C4-2B (cell line): ENCODE data around the gene BEND7.

Experiments
- H3K27ac ChIP-seq: fragments of 450-650 bp; 2 replicates; pipeline ENCODE4 v1.5.1; 2017
- CTCF ChIP-seq: fragments of 450-650 bp; conservative IDR thresholded peaks from 2 replicates; pipeline ENCODE4 v1.5.1; 2017; ENCODE audit warnings: mild to moderate bottlenecking
- ZFX ChIP-seq: fragments of 450-650 bp; IDR thresholded peaks from 2 replicates; pipeline ENCODE4 v1.6.1; 2017

The BEND7 gene

GRCh38 chr10:13505052-13505680, 23.6 kb downstream of the BEND7 start:
- TF ChIP-seq CTCF, result no peak
- no peak for TF ChIP-seq ZFX
- H3K27ac ChIP-seq, result peak overlapping the region; percentile 37

GRCh38 chr10:13503745-13504463, 24.9 kb downstream of the BEND7 start:
- TF ChIP-seq CTCF, result no peak
- no peak for TF ChIP-seq ZFX
- H3K27ac ChIP-seq, result peak overlapping the region; percentile 55

DNA sequence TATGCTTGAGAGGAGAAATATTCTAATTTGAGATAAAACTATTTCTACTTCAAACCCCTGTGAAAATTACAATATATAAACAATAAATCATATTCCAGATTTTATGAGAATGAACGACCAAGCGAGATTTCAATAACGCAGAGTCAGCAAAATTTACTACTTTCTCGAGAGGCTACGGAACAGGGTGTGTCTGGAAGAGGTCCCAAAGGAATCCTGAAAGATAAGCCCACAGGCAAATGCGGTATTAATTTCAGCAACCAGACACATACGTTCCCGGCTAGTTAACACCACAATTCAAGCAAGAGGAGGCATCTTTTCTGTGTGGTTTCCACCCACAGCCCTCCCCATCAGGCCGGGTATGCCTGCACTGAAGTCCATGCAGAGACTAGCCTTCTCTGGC, 26.4 kb downstream of the BEND7 start:
- no peak for TF ChIP-seq ZFX
- no peak for TF ChIP-seq CTCF
- peak overlapping the region; percentile 55 for H3K27ac ChIP-seq

DNA sequence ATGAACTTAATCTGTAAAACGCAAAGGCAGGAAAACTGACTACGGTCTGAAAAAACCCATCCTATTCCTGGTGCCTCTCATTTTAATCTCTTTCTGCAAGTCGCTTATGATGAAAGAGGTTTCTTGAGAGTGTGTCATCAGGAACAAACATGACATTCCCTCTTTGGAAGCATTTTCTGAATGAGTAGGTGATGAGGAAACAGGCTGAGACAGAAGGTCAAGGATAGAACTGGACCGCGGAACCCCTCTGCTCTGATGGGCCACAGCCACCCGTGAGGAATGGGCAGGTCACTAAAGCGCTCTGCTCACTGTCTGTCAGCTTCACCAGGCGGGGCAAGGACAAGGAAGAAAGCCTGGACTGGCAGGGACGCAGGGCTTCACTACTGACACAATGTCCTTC, 28.6 kb downstream of the BEND7 start:
- no peak overlapping the region for H3K27ac ChIP-seq
- TF ChIP-seq CTCF (no peak), ZFX (no peak)

DNA sequence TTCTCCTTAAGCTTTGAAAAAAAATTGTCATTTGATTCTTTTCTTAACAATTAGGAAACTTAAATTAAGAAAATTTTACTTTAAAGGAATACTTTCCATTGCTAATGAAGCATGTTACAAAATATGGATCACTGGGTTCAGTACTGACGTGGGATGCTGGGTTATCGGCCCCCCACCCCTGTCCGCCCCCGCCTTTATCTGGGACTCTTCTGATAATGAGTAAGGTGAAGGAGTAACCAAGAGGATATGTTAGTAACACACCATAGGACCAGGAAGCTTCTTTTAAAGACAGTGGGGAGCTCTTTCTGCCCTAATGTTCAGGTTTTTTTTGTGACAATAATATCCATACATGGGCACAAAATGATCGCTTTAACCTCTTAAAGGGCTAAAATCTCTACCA, 29.7 kb downstream of the BEND7 start:
- TF ChIP-seq CTCF (no peak), ZFX (no peak)
- no peak overlapping the region for H3K27ac ChIP-seq

DNA sequence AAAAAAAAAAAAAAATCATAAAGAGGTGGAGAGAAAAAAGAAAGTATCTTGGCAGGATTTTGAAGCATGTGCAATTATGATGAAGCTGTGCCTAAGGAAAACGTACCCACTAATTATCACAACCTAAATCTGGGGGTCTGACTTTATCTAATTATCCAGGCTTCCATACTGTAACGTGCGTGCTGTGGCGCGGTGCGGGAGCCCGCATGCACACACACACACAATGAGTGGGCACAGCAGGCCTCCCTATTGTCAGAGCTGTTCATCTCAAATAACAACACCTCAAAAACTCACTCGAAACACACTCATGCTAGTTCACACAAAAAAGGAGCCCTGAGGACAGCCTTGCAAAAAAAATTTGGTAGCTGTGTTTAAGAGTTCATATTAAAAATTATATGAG, 31.9 kb downstream of the BEND7 start:
- no peak overlapping the region for H3K27ac ChIP-seq
- TF ChIP-seq ZFX, result no peak

- TF ChIP-seq ZFX (no peak), CTCF (no peak)
- no peak overlapping the region for H3K27ac ChIP-seq
Measured at GRCh38 chr10:13496164-13496563, 32.6 kb downstream of the BEND7 start.
